HG02610 (cell line): Measurements from ENCODE around the gene ADGRD2.

Experiments
- ATAC-seq: cut with Tn5 transposase; IDR thresholded peaks from one replicate; pipeline ENCODE4 v1.9.1; 2021; ENCODE audit warnings: mild to moderate bottlenecking, moderate library complexity; ENCODE audit not compliant: unreplicated experiment

Gene ADGRD2

GRCh38 chr9:124477648-124478285 is 27.5 kb downstream of the ADGRD2 start:
- ATAC-seq: no peak

DNA sequence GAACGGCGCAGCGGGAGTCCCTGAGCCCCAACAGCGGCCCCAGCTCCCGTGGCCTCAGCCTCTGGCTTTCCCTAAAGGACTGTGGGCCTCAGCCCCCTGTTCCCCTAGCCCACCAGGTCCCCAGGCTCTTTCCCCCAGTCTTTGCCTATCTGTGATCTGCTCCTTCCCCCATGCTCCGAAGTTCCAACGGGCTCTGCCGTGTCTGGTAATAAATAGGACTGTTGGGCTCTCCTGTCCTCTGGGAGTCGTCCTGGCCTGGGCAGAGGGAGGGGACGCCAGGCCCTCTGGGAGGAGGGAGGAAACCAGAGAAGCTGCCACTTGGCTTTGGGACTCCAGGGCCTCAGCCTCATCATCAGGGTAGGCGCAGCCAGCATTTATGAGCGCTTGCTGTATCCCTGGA is 28.1 kb downstream of the ADGRD2 start:
- no peak for ATAC-seq

DNA sequence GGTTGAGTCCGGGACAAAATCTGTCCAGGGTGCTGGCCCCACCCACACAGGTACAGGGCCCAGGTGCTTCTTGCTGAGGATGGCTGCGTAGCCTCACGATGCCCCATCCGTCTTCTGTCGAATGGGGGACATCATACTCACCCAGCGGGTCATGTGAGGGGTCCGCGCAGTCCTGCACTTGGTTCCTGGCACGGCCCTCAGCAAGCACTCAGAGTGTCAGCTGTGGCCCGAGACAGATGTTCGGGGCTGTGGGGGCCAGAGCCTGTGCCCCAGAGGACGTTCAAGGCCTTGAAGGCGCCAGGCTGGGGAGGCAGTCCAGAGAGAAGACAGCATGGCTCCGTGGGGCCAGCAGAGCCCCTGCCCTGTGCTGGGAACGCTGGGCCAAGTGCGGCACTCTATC is 29.1 kb downstream of the ADGRD2 start:
- no peak for ATAC-seq

- no peak for ATAC-seq
These were observed 29.8 kb downstream of the ADGRD2 start for GRCh38 chr9:124479947-124480620.

- no peak for ATAC-seq
These were observed 30.4 kb downstream of the ADGRD2 start for GRCh38 chr9:124480621-124480981.

GRCh38 chr9:124481115-124481514 is 30.9 kb downstream of the ADGRD2 start:
- no peak for ATAC-seq

- ATAC-seq: no peak
These were observed 32.3 kb downstream of the ADGRD2 start for GRCh38 chr9:124482431-124483031.

- no peak for ATAC-seq
These were observed 33.2 kb downstream of the ADGRD2 start for GRCh38 chr9:124483481-124483880.

DNA sequence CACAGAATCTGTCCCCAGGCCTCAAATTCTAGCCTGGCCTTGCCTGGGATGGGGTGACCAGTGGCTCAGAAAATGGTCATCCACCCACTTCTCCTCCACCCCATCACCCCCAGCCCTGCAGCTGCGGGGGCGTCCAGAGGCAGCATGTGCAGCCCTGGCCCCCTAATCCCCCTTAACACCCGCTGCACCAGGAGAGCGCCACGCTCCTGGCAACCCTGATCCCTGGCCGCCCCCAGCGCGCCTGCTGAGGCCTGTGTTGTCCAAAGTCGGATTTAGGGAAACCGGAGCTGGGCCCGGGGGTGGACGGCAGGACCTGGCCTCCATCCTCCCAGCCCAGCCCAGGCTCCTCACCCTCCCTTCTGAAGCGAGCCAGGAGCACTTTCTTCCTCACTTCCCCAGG is 35.0 kb downstream of the ADGRD2 start:
- ATAC-seq: no peak

GRCh38 chr9:124485936-124486335 is 35.7 kb downstream of the ADGRD2 start:
- ATAC-seq: no peak

GRCh38 chr9:124486778-124487259 is 36.6 kb downstream of the ADGRD2 start:
- no peak for ATAC-seq

GRCh38 chr9:124487260-124488182 is 37.3 kb downstream of the ADGRD2 start:
- ATAC-seq: no peak

DNA sequence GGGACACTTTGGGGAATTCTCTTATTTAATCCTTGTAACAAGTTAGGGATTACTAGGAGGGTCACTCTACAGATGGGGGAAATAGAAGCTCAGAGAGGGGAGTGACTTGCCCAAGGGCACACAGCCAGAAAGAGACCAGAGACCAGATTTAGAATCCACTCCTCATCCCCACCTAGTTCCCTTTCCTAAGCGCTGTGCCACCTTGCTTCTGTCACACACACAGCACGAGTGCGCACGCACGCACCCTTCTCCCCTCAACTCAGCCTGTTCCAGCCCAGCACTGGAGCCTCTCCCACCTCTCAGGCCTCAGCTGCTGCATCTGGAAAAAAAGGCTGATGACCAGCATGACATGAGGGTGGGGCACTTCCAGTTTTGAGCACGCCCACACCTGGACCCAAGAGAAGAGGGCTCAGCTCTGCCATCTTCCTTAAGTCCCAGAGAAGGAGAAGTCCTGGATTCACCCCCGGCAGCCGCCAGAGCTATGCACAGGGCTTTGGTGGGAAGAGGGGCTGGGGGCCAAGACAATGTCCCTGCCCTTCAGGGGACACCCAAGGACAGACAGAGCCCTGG is 38.5 kb downstream of the ADGRD2 start:
- ATAC-seq: no peak

- ATAC-seq: no peak
These were observed 39.0 kb downstream of the ADGRD2 start for GRCh38 chr9:124489222-124489621.

GRCh38 chr9:124490004-124490403 is 39.8 kb downstream of the ADGRD2 start:
- no peak for ATAC-seq

- ATAC-seq: no peak
These were observed 41.1 kb downstream of the ADGRD2 start for GRCh38 chr9:124491049-124491975.

- no peak for ATAC-seq
These were observed 42.6 kb downstream of the ADGRD2 start for GRCh38 chr9:124492818-124493217.

DNA sequence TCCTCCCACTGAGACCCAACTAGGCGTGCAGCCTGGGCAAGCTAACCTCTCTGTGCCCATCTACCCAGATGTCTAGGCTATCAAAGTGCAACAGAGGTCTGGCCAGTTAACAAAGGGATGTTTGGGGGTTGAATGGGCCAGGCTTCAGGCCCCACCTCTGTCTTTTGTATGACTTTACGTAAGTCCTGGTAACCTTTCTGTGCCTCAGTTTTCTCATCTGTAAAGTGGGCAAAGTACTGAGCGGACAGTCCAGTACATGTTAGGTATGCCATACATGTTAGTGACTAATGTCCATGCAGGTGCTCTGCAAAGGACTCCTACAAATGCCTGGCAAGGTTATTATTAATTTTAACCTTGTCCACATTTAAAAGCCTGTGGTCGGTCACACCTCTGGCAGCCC is 43.0 kb downstream of the ADGRD2 start:
- ATAC-seq: no peak

- ATAC-seq: no peak
These were observed 43.7 kb downstream of the ADGRD2 start for GRCh38 chr9:124493794-124494479.
